Measurements from ENCODE around the gene TNFRSF11A.

DNA sequence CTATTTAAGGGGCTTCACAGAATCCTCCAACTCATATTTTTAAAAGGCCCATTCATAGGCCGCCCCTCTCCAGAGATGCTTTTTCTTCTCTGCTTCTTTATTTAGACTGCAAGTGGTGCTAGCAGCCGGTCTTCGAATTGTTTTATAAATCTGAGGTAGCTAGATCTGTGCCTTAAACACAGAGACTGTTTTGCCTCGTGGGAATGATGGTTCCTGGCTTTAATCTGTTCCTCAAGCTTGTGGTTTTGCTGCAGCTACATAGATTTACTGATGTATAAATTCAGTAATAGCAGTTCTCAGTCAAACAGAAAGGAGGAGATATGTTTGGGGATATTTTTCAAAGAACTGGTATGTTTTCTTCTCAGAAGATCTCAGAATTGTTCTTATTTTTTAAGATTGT lies 45.3 kb downstream of the TNFRSF11A start:
- TF ChIP-seq, protein P1, sequence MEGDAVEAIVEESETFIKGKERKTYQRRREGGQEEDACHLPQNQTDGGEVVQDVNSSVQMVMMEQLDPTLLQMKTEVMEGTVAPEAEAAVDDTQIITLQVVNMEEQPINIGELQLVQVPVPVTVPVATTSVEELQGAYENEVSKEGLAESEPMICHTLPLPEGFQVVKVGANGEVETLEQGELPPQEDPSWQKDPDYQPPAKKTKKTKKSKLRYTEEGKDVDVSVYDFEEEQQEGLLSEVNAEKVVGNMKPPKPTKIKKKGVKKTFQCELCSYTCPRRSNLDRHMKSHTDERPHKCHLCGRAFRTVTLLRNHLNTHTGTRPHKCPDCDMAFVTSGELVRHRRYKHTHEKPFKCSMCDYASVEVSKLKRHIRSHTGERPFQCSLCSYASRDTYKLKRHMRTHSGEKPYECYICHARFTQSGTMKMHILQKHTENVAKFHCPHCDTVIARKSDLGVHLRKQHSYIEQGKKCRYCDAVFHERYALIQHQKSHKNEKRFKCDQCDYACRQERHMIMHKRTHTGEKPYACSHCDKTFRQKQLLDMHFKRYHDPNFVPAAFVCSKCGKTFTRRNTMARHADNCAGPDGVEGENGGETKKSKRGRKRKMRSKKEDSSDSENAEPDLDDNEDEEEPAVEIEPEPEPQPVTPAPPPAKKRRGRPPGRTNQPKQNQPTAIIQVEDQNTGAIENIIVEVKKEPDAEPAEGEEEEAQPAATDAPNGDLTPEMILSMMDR (IDR thresholded peaks at IDR 0.05; ENCODE audit: insufficient read depth, low read depth, low read length): no peak
- TF ChIP-seq EZH2 (IDR thresholded peaks at IDR 0.05; ENCODE audit: insufficient read depth, low read length): no peak

Measured in astrocyte (in vitro differentiated cells and primary cell).